ENCODE measurements around the gene FMNL2.
"Not testable (repeated sequence)": the region's sequence is repeated elsewhere in the genome, so short reads cannot be mapped to it uniquely, and the experiment has no call there.

DNA sequence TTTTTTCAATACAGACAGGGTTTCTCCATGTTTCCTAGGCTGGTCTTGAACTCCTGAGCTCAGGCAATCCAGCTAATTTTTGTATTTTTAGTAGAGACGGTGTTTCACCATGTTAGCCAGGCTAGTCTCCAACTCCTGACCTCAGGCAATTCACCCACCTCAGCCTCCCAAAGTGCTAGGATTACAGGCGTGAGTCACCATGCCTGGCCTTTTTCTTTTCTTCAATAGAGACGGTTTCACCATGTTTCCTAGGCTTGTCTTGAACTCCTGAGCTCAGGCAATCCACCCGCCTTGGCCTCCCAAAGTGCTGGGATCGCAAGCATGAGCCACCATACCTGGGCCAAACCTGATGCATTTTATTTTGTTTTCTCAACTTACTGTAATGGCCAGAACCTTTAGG is 9.8 kb upstream of the FMNL2 start:
- TF ChIP-seq SP1, TARDBP, ZNF384, ARNT (IDR thresholded peaks at IDR 0.05): not testable (repeated sequence)

Measured in HEK293T (cell line).